GM21381 (cell line): ENCODE measurements around the gene GEMIN2.
"Not testable (repeated sequence)": the region's sequence is repeated elsewhere in the genome, so short reads cannot be mapped to it uniquely, and the experiment has no call there.

Experiments used
- ATAC-seq: cut with Tn5 transposase; IDR thresholded peaks from one replicate; pipeline ENCODE4 v1.9.1; 2021; ENCODE audit warnings: mild to moderate bottlenecking, moderate library complexity; ENCODE audit not compliant: unreplicated experiment

Gene GEMIN2, protein sequence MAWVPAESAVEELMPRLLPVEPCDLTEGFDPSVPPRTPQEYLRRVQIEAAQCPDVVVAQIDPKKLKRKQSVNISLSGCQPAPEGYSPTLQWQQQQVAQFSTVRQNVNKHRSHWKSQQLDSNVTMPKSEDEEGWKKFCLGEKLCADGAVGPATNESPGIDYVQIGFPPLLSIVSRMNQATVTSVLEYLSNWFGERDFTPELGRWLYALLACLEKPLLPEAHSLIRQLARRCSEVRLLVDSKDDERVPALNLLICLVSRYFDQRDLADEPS

DNA sequence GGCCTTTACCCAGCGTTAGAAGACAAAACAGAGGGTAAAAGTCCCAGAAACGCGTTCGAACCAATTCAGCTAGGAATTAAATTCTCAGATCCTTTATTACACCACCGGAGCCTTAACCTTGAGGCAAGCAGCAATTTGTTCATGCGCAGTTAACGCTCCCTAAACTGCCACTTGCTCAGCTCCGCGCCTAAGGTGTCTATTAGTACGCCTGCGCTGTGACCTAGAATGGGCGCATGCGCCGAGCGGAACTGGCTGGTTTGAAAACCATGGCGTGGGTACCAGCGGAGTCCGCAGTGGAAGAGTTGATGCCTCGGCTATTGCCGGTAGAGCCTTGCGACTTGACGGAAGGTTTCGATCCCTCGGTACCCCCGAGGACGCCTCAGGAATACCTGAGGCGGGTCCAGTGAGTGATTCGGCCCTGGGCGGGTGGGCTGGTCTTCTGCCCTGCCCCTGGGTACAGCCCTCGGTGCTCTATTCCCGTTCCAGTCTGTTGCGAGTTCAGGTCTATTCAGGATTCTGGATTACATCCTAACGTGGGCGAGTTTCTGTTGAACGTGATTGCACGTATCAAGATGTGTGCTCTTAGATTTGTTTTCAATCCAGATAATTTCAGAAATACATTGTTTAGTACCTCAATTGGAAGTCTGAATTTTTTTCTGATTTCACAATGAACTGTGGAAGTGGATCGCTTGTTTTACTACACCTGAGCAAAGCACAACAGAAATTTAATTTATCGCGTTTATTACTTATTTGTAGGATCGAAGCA lies at the start of gene GEMIN2:
TSS of gene GEMIN2 (plus strand) at position 251 of the 766 bp plus-strand sequence. CDS start at position 267, 16 bp downstream.
- peak; percentile 92 for ATAC-seq

DNA sequence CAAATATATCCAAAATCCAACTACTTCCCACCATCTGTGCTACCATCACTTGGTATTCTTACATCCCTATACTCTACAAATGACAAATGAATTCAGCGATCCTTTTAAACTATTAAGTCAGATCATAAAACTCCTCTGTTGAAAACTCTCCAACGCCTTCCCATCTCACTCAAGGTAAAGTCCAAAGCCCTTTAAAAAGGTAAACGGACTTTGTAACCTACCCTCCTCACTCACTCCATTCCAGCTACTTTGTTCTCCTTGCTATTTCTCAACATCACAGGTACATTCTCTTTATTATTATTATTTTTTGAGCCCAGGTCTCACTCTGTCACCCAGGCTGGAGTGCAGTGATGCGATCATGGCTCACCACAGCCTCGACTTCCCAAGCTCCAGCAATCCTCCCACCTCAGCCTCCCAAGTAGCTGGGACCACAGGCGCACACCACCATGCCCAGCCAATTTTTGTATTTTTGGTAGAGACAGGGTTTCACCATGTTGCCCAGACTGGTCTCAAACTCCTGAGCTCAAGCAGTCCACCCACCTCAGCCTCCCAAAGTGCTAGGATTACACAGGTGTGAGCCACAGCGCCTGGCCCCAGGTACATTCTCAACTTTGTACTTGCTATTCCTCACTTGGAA lies 44.8 kb upstream of the GEMIN2 start:
- ATAC-seq, result not testable (repeated sequence)

DNA sequence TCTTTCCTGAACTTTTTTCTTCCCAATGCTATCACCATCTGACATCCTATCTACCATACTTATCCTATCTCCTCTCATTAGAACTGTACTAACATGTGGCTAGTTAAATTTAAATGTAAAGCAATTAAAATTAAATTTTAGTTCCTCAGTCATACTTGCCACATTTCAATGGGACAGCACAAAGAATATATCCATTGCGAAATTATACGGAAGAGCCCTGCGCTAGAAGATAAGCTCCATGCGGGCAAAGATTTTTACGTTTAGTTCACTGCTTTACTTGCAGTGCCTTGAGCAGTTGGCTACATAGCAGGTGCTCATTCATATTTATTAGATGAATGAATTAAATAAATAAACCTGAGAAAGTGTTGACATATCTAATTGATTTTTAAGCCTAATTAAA lies 44.2 kb upstream of the GEMIN2 start:
- ATAC-seq, result no peak

DNA sequence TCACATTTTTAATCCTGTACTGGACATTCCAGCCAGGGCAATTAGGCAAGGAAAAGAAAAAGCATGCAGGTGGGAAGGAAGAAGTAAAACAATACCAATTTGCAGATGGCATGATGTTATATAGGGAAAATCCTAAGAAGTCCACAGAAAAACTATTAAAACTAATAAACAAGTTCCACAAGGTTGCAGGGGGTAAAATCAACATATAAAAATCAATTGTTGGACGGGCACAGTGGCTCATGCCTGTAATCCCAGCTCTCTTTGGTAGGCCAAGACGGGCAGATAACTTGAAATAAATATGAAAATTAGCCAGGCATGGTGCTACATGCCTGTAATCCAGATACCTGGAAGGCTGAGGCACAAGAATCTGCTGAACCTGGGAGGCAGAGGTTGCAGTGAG lies 43.0 kb upstream of the GEMIN2 start:
- ATAC-seq, result no peak

DNA sequence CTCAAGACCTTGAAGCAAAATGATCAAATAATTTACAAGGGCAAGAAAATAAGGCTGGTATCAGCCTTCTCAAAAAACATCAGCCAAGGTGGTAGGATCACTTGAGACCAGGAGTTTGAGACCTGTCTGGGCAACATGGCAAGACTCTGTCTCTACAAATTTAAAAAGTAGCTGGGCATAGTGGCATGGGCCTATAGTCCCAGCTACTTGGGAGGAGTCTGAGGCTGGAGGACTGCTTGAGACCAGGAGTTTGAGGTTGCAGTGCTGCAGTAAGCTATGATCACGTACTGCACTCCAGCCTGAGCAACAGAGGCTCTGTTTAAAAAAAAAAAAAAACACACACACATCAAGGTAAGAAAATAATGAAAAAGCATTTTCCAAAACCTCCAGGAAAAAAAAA lies 33.2 kb upstream of the GEMIN2 start:
- no peak for ATAC-seq

DNA sequence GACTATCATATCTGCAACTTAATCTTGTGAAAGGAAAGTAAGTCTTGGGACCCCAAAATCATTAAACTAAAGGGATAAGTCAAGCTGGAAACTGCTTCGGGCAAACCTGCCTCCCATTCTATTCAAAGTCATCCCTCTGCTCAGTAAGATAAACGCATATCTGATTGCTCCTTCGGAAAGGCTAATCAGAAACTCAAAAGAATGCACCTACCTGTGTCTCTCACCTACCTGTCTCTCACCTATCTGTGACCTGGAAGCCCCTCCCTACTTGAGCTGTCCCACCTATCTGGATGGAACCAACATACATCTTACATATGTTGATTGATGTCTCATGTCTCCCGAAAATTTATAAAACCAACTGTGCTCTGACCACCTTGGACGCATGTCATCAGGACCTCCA lies 31.0 kb upstream of the GEMIN2 start:
- no peak for ATAC-seq

DNA sequence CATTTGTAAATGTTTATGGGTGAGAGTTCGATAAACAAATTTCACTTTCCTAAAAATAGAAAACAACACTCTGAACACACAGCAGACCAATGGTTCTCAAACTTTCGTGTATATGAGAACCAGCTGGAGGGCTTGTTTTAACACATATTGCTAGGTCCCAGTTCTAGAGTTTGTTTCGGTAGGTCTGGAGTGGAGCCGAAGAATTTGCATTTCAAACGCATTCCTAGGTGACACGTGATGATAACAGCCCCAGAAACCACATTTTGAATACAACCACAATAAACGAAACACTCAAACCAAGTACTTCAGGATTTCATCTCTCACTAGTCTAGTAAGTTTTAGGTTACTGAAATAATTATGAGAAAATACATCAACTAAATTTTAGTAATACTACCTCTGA lies 28.2 kb upstream of the GEMIN2 start:
- no peak for ATAC-seq

DNA sequence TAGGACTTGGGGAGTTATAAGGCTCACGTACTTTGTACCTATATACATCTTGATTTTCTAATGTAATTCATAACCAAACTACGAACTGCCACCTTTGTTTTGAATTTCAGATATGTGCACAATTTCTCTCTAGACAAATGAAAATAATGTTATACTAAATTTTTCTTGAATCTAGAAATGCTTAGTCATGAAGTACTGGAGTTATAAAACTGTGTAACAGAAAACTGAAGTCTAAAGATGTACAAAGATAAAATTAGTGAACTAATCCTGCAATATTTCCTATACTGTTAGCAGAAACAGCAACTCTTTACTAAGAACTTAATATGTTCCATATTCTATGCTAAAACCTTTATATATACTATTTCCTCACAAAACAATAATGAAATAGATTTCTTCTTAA lies 26.6 kb upstream of the GEMIN2 start:
- no peak for ATAC-seq

DNA sequence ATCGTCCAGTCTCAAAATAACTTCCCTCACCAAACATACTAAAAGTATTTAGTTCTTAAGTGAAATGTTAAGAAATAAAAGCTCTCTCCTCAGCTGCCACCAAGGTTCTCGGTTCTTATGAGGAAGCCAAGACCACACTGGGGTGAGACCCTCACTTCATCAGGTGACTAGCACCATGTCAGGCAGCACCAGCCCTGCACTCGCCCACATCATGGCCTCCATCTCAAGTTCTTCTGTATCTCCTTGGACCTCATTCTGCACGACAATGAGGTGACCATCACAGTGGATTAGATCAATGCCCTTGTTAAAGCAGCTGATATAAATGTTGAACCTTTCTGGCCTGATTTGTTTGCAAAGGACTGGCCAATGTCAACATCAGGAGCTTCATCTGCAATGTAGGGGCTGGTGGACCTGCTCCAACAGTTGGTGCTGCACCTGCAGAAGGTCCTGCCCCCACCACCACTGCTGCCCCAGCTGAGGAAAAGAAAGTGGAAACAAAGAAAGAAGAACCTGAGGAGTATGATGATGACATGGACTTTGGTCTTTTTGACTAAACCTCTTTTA lies 23.5 kb upstream of the GEMIN2 start:
- no peak for ATAC-seq

DNA sequence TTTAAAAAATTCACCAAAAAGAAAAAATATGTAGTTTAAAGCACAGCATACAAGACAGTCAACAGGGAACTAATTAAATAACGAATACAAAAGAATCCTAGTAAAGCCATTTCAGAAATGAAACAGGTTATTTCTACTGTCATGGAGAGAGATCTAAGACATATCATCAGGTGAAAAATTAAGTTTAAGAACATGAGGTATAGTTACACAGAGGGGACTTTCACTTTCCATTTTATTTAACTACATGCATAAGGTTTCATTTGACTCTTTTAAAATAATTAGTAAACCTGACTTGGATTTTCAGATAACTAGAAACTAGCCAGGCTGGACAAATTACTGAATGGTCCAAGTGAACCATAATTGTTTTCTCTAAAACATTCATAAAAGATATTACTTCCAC lies 22.4 kb upstream of the GEMIN2 start:
- ATAC-seq, result no peak

DNA sequence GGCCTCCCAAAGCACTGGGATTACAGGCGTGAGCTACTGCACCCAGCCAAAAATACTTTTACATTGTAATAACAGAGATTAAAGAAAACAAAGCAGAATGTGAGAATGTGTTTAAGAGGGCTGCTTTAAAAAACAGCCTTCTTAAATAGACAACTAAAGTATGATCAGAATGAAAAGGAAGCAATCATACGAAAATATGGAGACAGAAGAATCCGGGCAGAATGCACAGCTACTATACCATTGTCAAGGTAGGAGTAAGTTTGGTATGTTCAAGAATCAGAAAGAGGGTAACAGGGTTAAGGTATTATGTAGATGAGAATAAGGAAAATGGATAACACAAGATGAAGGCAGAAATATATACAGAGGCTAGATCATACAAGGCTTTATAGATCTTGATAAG lies 19.6 kb upstream of the GEMIN2 start:
- ATAC-seq, result no peak

DNA sequence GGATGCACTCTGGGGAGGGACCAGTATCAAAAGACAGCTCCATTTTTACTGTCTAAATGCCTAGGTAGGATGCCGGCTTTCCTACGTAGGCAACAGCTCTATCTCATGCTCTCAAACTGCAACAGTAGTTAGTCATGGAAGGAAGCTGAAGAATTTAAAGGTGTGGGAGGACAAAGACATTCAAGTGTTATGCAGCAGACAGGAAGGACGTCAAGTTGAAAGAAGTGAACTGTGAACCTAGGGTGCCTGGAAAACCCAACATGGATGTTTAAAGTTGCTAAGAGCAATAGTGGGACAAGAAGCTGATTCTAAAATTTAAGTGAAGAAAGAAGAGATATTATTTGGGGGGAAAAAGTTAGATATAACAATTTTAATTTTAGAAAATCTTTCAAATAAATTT lies 17.0 kb upstream of the GEMIN2 start:
- ATAC-seq, result no peak

DNA sequence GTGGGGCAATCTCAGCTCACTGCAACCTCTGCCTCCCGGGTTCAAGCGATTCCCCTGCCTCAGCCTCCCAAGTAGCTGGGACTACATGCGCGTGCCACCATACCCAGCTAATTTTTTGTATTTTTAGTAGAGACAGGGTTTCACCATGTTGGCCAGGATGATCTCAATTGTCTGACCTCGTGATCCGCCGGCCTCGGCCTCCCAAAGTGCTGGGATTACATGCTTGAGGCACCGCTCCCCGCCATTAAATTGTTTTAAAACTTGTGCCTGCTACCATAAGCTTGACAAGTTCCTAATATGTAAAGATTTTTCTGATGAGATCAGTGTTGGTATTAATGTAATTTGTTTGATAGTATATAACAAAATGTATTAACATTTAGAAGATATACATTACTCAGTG lies 14.9 kb upstream of the GEMIN2 start:
- not testable (repeated sequence) for ATAC-seq

DNA sequence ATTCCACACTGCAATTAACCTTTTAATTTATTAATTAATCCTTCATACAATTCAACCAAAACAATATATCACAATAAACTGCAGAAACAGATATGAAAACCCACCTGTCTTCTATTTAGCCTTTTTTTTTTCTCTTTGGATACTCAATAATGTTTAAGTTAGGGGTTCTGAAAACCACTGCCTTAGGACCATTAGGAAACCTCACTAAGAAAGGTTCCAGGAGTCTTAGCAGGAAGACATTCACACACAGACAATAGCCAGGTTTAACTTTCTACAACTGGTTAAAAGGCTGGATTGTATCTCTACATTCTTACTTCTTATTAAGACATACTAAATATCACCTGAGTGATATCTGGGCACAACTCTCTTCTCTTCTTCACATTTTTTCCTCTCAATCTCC lies 14.4 kb upstream of the GEMIN2 start:
- ATAC-seq, result no peak

DNA sequence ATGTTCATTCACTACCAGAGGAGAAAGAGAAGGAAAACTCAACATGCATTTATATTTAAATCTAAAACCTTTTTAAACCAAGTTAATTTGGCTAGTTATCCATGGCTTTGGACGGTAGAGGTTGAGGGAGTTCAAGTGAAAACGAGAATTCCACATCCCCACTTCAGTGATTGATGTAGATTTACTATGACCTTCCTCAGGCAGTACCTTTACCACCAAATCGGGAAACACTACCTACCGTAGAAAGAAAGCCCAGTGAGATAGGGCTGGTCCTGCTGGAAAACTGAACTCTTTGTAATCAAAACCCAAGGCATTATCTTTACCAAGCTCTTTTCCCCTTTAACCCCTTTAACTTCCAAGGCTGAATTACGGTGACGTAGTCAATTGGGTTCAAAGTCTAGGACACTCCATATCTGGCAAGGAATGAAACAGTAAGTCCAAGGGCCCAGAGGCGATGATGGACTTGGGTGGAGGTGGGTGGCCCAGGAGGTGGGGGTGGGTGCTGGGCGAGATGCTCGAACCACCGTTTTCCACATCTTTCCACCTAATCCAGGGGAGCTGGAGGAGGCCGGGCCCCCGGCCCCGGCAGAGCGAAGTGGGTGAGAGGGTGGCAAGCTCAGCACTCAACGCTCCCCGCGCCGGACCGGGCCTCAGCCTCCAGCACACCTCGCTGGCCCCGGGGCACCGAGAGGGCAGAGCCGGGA lies 11.7 kb upstream of the GEMIN2 start:
- peak; percentile 30 for ATAC-seq

DNA sequence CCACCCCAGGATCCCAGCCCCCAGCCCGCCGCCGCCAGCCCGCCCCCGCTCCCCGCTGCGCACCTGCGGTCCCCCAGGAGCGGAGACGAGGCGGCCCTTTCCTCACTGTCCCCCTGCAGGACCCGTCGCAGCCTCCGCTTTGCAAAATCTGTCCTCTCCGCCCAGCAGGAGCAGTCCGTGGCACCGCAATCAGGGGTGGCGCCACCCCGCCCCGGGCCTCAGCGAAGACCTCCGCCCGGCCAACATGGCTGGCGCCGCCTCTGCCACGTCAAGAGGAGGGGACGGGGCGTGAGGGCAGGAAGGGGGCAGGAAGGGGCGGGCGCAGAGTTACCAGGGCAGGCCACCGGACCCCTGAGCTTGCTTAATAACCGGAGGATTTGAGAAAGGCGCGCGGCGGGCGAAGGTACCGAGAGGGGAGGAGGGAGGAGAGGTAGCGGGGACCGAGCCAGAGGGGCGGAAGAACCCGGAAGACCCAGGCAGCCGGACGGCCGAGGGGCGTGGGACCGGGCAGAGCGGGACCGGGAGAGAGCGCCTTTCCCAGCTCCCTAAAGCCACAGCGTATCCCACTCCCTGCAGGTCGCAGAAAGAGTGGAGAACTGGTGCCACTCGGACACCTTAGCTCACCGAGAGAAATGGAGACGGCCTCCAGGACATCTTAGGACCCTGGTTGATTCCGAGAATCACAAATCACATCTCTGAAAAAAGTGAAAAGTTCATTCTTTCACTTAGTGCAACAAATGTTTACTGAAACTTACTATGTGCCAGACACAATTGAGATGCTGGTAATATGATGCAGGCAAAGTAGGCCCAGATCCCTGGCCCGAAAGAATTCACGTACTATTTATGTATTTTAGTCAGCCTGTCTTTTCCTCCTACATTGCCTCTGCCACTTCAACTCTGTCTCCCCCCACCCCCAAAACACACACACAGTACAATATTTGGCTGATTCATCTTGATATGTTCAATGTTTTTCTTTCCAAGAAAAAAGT lies 10.9 kb upstream of the GEMIN2 start, which contains the start of gene SEC23A:
TSS of gene SEC23A (minus strand) at position 267 of the 989 bp plus-strand sequence. CDS start 7,117 bp downstream, outside the sequence.
- ATAC-seq, result peak; percentile 93

DNA sequence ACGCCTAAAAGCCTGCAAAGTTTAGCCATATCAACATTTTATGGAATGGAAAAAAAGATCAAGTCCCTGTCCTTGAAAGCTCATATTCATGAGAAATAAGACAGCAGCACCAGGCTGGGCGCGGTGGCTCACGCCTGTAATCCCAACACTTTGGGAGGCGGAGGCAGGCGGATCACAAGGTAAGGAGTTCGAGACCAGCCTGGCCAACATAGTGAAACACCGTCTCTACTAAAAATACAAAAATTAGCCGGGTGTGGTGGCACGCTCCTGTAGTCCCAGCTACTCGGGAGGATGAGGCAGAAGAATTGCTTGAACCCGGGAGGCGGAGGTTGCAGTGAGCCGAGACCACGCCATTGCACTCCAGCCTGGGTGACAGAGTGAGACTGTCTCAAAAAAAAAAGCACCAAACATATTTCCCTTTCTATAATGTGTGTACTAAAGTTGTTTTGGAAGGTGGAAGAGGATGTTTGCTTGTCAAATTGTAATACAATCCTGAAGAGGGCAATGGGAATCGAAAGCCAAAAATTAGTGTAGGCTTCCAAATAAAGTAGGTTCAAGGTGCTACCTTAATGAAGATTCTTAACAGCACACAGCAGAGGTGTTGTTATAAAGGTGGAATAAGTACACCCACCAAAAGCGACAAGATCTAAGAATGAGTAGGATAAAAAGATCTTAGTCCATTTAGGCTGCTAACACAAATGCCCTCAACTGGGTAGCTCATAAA lies 9.9 kb upstream of the GEMIN2 start:
- not testable (repeated sequence) for ATAC-seq

DNA sequence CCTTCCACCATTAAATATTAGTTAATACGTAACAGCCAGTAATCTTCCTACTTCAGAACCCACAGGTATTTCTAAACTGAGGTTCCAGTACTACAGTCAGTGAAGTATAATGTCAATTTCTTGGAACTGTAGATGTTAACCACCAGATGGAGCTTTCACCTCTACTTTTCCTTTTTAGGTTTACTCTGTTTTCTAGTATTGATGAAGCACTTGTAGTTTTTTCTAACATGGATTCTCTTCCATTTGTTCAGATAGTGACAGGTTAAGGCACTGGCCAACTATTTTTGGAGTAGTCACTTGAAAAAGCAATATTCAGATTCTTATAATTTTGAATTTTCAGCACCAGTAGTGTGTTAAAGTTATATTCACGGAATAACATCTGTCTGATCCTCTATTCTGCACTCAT lies 6.5 kb upstream of the GEMIN2 start:
- ATAC-seq, result no peak

DNA sequence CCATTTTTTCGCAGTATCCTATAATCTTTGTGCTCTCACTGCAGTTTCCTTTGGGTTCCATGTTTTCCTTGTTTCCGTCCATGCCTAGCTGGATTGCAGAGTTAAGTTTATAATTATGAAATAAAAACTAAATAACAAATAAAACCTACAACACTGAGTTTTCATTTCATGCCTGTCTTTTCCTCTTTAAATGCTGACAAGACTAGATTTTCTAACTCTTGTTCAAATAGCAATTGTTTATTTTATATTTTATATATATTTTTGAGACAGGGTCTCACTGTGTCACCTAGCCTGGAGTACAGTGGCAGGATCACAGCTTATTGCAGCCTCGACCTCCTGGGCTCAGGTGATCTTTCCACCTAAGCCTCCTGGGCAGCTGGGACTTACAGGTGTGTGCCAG lies 5.3 kb upstream of the GEMIN2 start:
- ATAC-seq, result no peak
